H1 (cell line): ENCODE data around the gene CIAO3. TPM values are rescaled to one million over a fixed set of nuclear protein-coding genes. Genes with fewer than 3 reads are reported as not detected.

Experiments
- EZH2 ChIP-seq: fragments of 200-600 bp; sonication (generic); IDR thresholded peaks from 2 replicates; pipeline ENCODE4 v1.7.1; 2012; ENCODE audit warnings: low read depth, mild to moderate bottlenecking, moderate library complexity, low read length, inconsistent platforms; ENCODE audit not compliant: severe bottlenecking
- GABPA ChIP-seq: IDR thresholded peaks from 2 replicates; pipeline ENCODE4 v1.6.1; 2011; ENCODE audit warnings: mild to moderate bottlenecking, low read length, moderate library complexity, borderline replicate concordance; ENCODE audit not compliant: insufficient read depth
- KDM5A ChIP-seq: fragments of 200-600 bp; IDR thresholded peaks from 2 replicates; pipeline ENCODE4 v1.7.1; 2012; ENCODE audit warnings: mild to moderate bottlenecking, low read length, inconsistent platforms, mixed read lengths
- MAFK ChIP-seq: IDR thresholded peaks from 2 replicates; pipeline ENCODE4 v1.6.1; 2012; ENCODE audit warnings: low read depth, mild to moderate bottlenecking, improper control_type of control experiment, low read length
- RNF2 ChIP-seq: fragments of 200-900, 300-1000 bp; sonication (generic); IDR thresholded peaks from 2 replicates; pipeline ENCODE4 v1.7.1; 2016; ENCODE audit warnings: borderline replicate concordance, low read depth, mild to moderate bottlenecking, antibody characterized with exemption, low read length; ENCODE audit not compliant: poor library complexity, severe bottlenecking; ENCODE audit errors: missing control alignments
- YY1 ChIP-seq: IDR thresholded peaks from 2 replicates; pipeline ENCODE4 v1.6.1; 2011; ENCODE audit warnings: low read depth, mild to moderate bottlenecking, low read length
- polyA plus RNA-seq, 7 experiments: library from polyadenylated mRNA; depleted of rRNA in 3 of 7; stranded (reverse) in 5 of 7; unstranded in 2 of 7; fragments of >200 nt in 5 of 7; fragments of 200-250 nt in 2 of 7; gene quantifications; 1 replicate in 5 of 7; 2 replicates in 1 of 7; 4 replicates in 1 of 7; pipeline versions ENCODE4 v1.2.1 to v1.2.3, GENCODE V29; 2011 to 2013; ENCODE audit warnings: missing spikeins in 2 of 7, mixed read lengths in 2 of 7
- total RNA-seq: library from RNA; stranded (reverse); fragmentation: NEBNext Ultra II Directional; extraction: Animal tissue kit (Norgen Biotek cat#: 25700); gene quantifications from 2 replicates; pipeline ENCODE4 v1.2.1, GENCODE V29; 2021

Gene CIAO3
- total and polyA plus RNA-seq, 2 of the 8 experiments (the other 6 are each of a cell fraction or from before 2014, with no cell fraction given) = 20.0 to 20.4 TPM

DNA sequence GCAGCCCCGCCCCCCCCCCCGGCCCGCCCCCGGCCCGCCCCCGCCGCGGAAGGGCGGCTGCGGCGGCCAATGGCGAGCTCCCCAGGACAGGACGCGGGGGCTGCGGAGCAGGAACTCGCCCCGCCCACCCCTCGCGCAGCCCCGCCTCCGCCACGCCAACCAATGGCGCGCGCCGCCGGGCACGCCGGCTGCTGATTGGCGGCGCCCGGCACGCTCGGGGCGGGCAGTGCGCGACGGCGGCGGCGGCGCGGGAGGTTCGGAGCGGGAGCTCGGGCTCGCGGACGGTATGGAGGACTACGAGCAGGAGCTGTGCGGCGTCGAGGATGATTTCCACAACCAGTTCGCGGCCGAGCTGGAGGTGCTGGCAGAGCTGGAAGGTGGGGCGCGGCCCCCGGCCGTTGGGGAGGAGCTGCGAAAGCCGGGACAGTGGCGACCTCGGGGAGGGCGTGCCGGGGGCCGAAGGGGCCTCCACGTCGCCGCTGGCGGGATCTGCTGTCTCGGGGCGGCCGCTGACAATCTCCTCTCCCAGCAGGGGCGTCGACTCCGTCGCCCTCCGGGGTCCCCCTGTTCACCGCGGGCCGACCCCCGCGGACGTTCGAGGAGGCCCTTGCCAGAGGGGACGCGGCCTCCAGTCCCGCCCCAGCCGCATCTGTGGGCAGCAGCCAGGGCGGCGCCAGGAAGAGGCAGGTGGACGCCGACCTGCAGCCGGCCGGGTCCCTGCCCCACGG is 47.8 kb upstream of the CIAO3 start, which contains the start of gene CHTF18 (continued):
- TF ChIP-seq EZH2 (no peak), KDM5A (no peak), GABPA (0 out of 2 replicates have a peak, but pooled peaks have one; percentile 15), MAFK (no peak), YY1 (no peak), RNF2 (no peak)
